Nephron progenitor cell (in vitro differentiated cells): ENCODE data around the gene RHOF.

Experiments
- DNase-seq: peaks from one replicate; pipeline ENCODE4 v3.0.0; 2021
- H3K27ac Mint-ChIP-seq: 2 replicates; pipeline ENCODE4 v1.8.0; 2021; ENCODE audit warnings: mild to moderate bottlenecking, moderate library complexity, mixed read lengths
- H3K27me3 Mint-ChIP-seq: 2 replicates; pipeline ENCODE4 v1.8.0; 2021; ENCODE audit warnings: mild to moderate bottlenecking, low read depth, mixed read lengths; ENCODE audit not compliant: poor library complexity
- H3K36me3 Mint-ChIP-seq: 2 replicates; pipeline ENCODE4 v1.8.0; 2021; ENCODE audit warnings: low read depth, mixed read lengths
- H3K4me1 Mint-ChIP-seq: 2 replicates; pipeline ENCODE4 v1.8.0; 2021; ENCODE audit warnings: mixed read lengths
- H3K4me3 Mint-ChIP-seq: 2 replicates; pipeline ENCODE4 v1.8.0; 2021; ENCODE audit warnings: mild to moderate bottlenecking, moderate library complexity, mixed read lengths
- H3K9me3 Mint-ChIP-seq: 2 replicates; pipeline ENCODE4 v1.8.0; 2021; ENCODE audit warnings: mild to moderate bottlenecking, moderate library complexity, mixed read lengths
- CTCF ChIP-seq: fragments of 200-600 bp; sonication (generic); IDR thresholded peaks from 2 replicates; pipeline ENCODE4 v1.5.0; 2021; ENCODE audit warnings: antibody characterized with exemption

Gene RHOF

GRCh38 chr12:121793440-121793837 lies at the start of gene RHOF:
Gene RHOF (minus strand): TSS chr12:121793688. CDS start chr12:121793633, 55 bp downstream.
- Mint-ChIP-seq H3K36me3 (peaks cover 4% of the 10 kb centered on the region), H3K4me1 (peaks cover 77% of the 10 kb centered on the region), H3K27me3 (peaks cover 9% of the 10 kb centered on the region), H3K27ac (peak within 1 kb of the TSS; percentile 96), H3K9me3 (no peaks in the 10 kb centered on the region), H3K4me3 (peak within 1 kb of the TSS; percentile 82)
- TF ChIP-seq CTCF = no peak
- DNase-seq = peak; percentile 64

- peaks cover 25% of the 10 kb centered on the region for H3K27me3 Mint-ChIP-seq
- H3K36me3 Mint-ChIP-seq = no peaks in the 10 kb centered on the region
- H3K27ac Mint-ChIP-seq = peak overlapping the region; percentile 44
- TF ChIP-seq CTCF = no peak
- H3K4me3 Mint-ChIP-seq = peak overlapping the region; percentile 91
- peaks cover 29% of the 10 kb centered on the region for H3K4me1 Mint-ChIP-seq
- no peak for DNase-seq
- H3K9me3 Mint-ChIP-seq = peaks cover 7% of the 10 kb centered on the region
Observed at GRCh38 chr12:121839993-121840761, 46.7 kb upstream of the RHOF start.

GRCh38 chr12:121839106-121839992 lies 45.9 kb upstream of the RHOF start:
- H3K27ac Mint-ChIP-seq = peak overlapping the region; percentile 44
- peak overlapping the region; percentile 91 for H3K4me3 Mint-ChIP-seq
- no peaks in the 10 kb centered on the region for H3K36me3 Mint-ChIP-seq
- H3K4me1 Mint-ChIP-seq = peaks cover 29% of the 10 kb centered on the region
- peak; percentile 29 for TF ChIP-seq CTCF
- peaks cover 7% of the 10 kb centered on the region for H3K9me3 Mint-ChIP-seq
- H3K27me3 Mint-ChIP-seq = peaks cover 26% of the 10 kb centered on the region
- peak; percentile 100 for DNase-seq

GRCh38 chr12:121838126-121838525 lies 44.6 kb upstream of the RHOF start:
- H3K36me3 Mint-ChIP-seq = peaks cover 4% of the 10 kb centered on the region
- TF ChIP-seq CTCF = no peak
- H3K4me1 Mint-ChIP-seq = peaks cover 19% of the 10 kb centered on the region
- H3K4me3 Mint-ChIP-seq = no peak overlapping the region
- H3K27ac Mint-ChIP-seq = no peak overlapping the region
- H3K9me3 Mint-ChIP-seq = peaks cover 7% of the 10 kb centered on the region
- peaks cover 29% of the 10 kb centered on the region for H3K27me3 Mint-ChIP-seq
- DNase-seq = no peak

- no peak for TF ChIP-seq CTCF
- H3K27ac Mint-ChIP-seq = no peak overlapping the region
- DNase-seq = no peak
- H3K27me3 Mint-ChIP-seq = peaks cover 29% of the 10 kb centered on the region
- H3K4me3 Mint-ChIP-seq = no peak overlapping the region
- peaks cover 7% of the 10 kb centered on the region for H3K9me3 Mint-ChIP-seq
- H3K4me1 Mint-ChIP-seq = peaks cover 17% of the 10 kb centered on the region
- peaks cover 6% of the 10 kb centered on the region for H3K36me3 Mint-ChIP-seq
Observed at GRCh38 chr12:121837680-121838079, 44.2 kb upstream of the RHOF start.
